ENCODE measurements around the gene PPFIBP1. TPM values are rescaled to one million over a fixed set of nuclear protein-coding genes. Genes with fewer than 3 reads are reported as not detected.

The PPFIBP1 gene
- total and polyA plus RNA-seq, 2 donors (not counting 1 experiment from before 2014, with no cell fraction given) = 3.3 to 15.0 TPM

DNA sequence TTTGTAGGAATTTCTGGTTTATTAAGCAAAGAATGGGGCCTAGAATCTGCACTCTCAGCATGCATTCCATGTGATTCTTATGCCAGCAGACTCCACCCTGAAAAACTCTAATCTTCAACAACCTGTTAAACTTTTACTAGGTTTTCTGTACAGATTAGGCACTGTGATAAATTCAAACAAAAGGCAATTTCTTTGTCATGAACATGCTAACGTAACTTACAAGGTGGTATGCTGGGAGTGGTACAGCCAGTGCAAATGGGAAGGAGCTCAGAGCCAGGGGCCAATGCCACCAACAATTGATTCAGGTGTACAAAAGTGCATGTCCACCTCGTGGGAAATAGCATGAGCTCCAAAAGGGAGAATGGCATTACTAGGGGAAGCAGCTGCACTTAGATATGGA, 83.0 kb downstream of the PPFIBP1 start:
- no peak for ATAC-seq (ENCODE audit: low read depth)
- H3K4me3 ChIP-seq (ENCODE audit: control extremely low read depth in 1 of 5, extremely low read depth in 1 of 5, insufficient read depth in 1 of 5, low read depth in 2 of 5, low read length in 4 of 5) = no peak overlapping the region
- TF ChIP-seq, protein P1, sequence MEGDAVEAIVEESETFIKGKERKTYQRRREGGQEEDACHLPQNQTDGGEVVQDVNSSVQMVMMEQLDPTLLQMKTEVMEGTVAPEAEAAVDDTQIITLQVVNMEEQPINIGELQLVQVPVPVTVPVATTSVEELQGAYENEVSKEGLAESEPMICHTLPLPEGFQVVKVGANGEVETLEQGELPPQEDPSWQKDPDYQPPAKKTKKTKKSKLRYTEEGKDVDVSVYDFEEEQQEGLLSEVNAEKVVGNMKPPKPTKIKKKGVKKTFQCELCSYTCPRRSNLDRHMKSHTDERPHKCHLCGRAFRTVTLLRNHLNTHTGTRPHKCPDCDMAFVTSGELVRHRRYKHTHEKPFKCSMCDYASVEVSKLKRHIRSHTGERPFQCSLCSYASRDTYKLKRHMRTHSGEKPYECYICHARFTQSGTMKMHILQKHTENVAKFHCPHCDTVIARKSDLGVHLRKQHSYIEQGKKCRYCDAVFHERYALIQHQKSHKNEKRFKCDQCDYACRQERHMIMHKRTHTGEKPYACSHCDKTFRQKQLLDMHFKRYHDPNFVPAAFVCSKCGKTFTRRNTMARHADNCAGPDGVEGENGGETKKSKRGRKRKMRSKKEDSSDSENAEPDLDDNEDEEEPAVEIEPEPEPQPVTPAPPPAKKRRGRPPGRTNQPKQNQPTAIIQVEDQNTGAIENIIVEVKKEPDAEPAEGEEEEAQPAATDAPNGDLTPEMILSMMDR (IDR thresholded peaks at IDR 0.05) = no peak
- no peak for TF ChIP-seq EZH2 (IDR thresholded peaks at IDR 0.05; ENCODE audit: borderline replicate concordance, insufficient read depth, low read depth, low read length, poor library complexity, severe bottlenecking)
- H3K27ac Mint-ChIP-seq = no peak overlapping the region
- H3K27me3 Mint-ChIP-seq = no peaks in the 10 kb centered on the region
- WGBS (ENCODE audit: insufficient coverage) = 67% methylated on average over 2 of the region's 2 CpGs
- ChIA-PET CTCF (no interaction called here), POLR2A (no interaction called here)
- DNase-seq = no peak
- H3K36me3 ChIP-seq (replicated peaks in 1 of 2; ENCODE audit: control extremely low read depth in 1 of 2, control insufficient read depth in 1 of 2, extremely low read depth in 1 of 2, insufficient read depth in 2 of 2, low read length in 1 of 2) = no peaks in the 10 kb centered on the region
- H3K27ac ChIP-seq (ENCODE audit: low read length in 2 of 2) = no peak overlapping the region
- H4K20me1 ChIP-seq (ENCODE audit: control insufficient read depth, insufficient read depth, low read length, poor library complexity, severe bottlenecking) = no peaks in the 10 kb centered on the region
- peaks cover 0 to 1% (median 0%) of the 10 kb centered on the region in 3 donors for H3K9me3 ChIP-seq (ENCODE audit: control extremely low read depth in 1 of 3, control insufficient read depth in 2 of 3, insufficient read depth in 1 of 3, low read length in 2 of 3)
- H3K4me1 Mint-ChIP-seq = no peaks in the 10 kb centered on the region
- no peak overlapping the region for H3K9ac ChIP-seq (ENCODE audit: low read length)
- H3K4me3 Mint-ChIP-seq = no peak overlapping the region
- no peaks in the 10 kb centered on the region for H3K9me3 Mint-ChIP-seq (ENCODE audit: insufficient read depth)
- intact Hi-C loops (cut with micrococcal nuclease) = no loop called here
- H3K4me1 ChIP-seq (ENCODE audit: control insufficient read depth in 2 of 2, insufficient read depth in 2 of 2, low read length in 2 of 2) = no peaks in the 10 kb centered on the region
- H2AFZ ChIP-seq (ENCODE audit: insufficient read depth, low read depth, low read length, poor library complexity, severe bottlenecking) = no peak overlapping the region
- H3K27me3 ChIP-seq (replicated peaks in 1 of 4; ENCODE audit: control extremely low read depth in 1 of 4, control insufficient read depth in 3 of 4, insufficient read depth in 4 of 4, low read length in 3 of 4) = no peaks in the 10 kb centered on the region
- H3K4me2 ChIP-seq (replicated peaks; ENCODE audit: low read depth, low read length, poor library complexity, severe bottlenecking) = no peak overlapping the region
- peaks cover 3% of the 10 kb centered on the region for H3K79me2 ChIP-seq (ENCODE audit: control insufficient read depth, insufficient read depth, low read length)

DNA sequence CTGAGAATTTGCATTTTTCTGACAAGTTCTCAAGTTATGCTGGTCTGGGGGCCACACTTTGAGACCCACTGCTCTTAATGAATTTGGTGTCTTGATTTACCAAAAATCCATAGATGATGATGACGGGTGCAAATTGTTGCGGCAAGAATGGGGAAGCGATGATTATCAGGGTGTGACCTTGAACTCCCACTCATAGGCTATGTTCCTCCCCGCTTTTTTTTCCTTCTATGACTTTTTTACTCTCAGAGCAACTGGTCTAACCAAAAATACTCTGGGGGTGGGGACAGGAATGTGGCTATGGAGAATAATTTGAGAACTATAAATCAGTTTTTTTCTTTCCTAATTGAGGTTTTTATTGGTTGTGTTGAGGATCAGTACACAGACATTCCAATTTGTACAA, 83.6 kb downstream of the PPFIBP1 start:
- CTCF ChIA-PET = no interaction called here
- no peaks in the 10 kb centered on the region for H3K4me1 Mint-ChIP-seq
- Histone ChIP-seq H2AFZ (ENCODE audit: insufficient read depth, low read depth, low read length, poor library complexity, severe bottlenecking) (no peak overlapping the region), H3K4me2 (replicated peaks; ENCODE audit: low read depth, low read length, poor library complexity, severe bottlenecking) (no peak overlapping the region), H3K4me1 (ENCODE audit: control insufficient read depth in 2 of 2, insufficient read depth in 2 of 2, low read length in 2 of 2) (no peaks in the 10 kb centered on the region), H3K36me3 (replicated peaks in 1 of 2; ENCODE audit: control extremely low read depth in 1 of 2, control insufficient read depth in 1 of 2, extremely low read depth in 1 of 2, insufficient read depth in 2 of 2, low read length in 1 of 2) (no peaks in the 10 kb centered on the region), H3K9ac (ENCODE audit: low read length) (no peak overlapping the region), H3K27me3 (replicated peaks in 1 of 4; ENCODE audit: control extremely low read depth in 1 of 4, control insufficient read depth in 3 of 4, insufficient read depth in 4 of 4, low read length in 3 of 4) (no peaks in the 10 kb centered on the region), H4K20me1 (ENCODE audit: control insufficient read depth, insufficient read depth, low read length, poor library complexity, severe bottlenecking) (no peaks in the 10 kb centered on the region), H3K9me3 (ENCODE audit: control extremely low read depth in 1 of 3, control insufficient read depth in 2 of 3, insufficient read depth in 1 of 3, low read length in 2 of 3) (peaks cover 0 to 1% (median 0%) of the 10 kb centered on the region in 3 donors), H3K27ac (ENCODE audit: low read length in 2 of 2) (no peak overlapping the region), H3K79me2 (ENCODE audit: control insufficient read depth, insufficient read depth, low read length) (peaks cover 3% of the 10 kb centered on the region), H3K4me3 (ENCODE audit: control extremely low read depth in 1 of 5, extremely low read depth in 1 of 5, insufficient read depth in 1 of 5, low read depth in 2 of 5, low read length in 4 of 5) (no peak overlapping the region)
- no peaks in the 10 kb centered on the region for H3K9me3 Mint-ChIP-seq (ENCODE audit: insufficient read depth)
- intact Hi-C loops (cut with micrococcal nuclease) = no loop called here
- H3K4me3 Mint-ChIP-seq = no peak overlapping the region
- POLR2A ChIA-PET = no interaction called here
- no CpG with 5 or more reads among the region's 4 CpGs for WGBS (ENCODE audit: insufficient coverage)
- no peak for ATAC-seq (ENCODE audit: low read depth)
- no peak overlapping the region for H3K27ac Mint-ChIP-seq
- H3K27me3 Mint-ChIP-seq = no peaks in the 10 kb centered on the region
- TF ChIP-seq, protein P1 (IDR thresholded peaks at IDR 0.05) = no peak
- no peak for TF ChIP-seq EZH2 (IDR thresholded peaks at IDR 0.05; ENCODE audit: borderline replicate concordance, insufficient read depth, low read depth, low read length, poor library complexity, severe bottlenecking)
- no peak for DNase-seq
